CD8-positive, alpha-beta memory T cell (primary cell): ENCODE measurements around the gene RRAS2. TPM values are rescaled to one million over a fixed set of nuclear protein-coding genes. Genes with fewer than 3 reads are reported as not detected.
A peak's percentile ranks its signal among the peaks of the same experiment; 100 is the strongest.

Source experiments
- CTCF ChIA-PET: fragments of 350-600 bp; sonication (Branson Sonifier 250); formaldehyde crosslinking; loops from one replicate; lab custom pipeline; 2021; ENCODE audit warnings: antibody characterized with exemption; lab: Charles Lee
- POLR2A ChIA-PET: fragments of 350-600 bp; sonication (Branson Sonifier 250); formaldehyde crosslinking; loops from one replicate; lab custom pipeline; 2021; ENCODE audit warnings: antibody characterized with exemption; lab: Charles Lee
- DNase-seq, 5 donors: peaks; one replicate each; pipeline versions ENCODE4 v3.0.0 to v3.0.0-alpha.2; 2020 to 2022; ENCODE audit warnings: mixed read lengths in 1 of 5
- H3K27ac ChIP-seq: one replicate; pipeline ENCODE4 v1.7.0; 2013; ENCODE audit warnings: low read depth, mild to moderate bottlenecking, low read length, moderate library complexity
- H3K27me3 ChIP-seq: 2 replicates; pipeline ENCODE4 v1.7.0; 2013; ENCODE audit warnings: low read length, mild to moderate bottlenecking; ENCODE audit not compliant: insufficient read depth, poor library complexity, severe bottlenecking
- H3K36me3 ChIP-seq: 2 replicates; pipeline ENCODE4 v1.7.0; 2013; ENCODE audit warnings: mild to moderate bottlenecking, low read length, moderate library complexity; ENCODE audit not compliant: insufficient read depth
- H3K4me1 ChIP-seq: 2 replicates; pipeline ENCODE4 v1.7.0; 2013; ENCODE audit warnings: mild to moderate bottlenecking, low read length, moderate library complexity; ENCODE audit not compliant: insufficient read depth
- H3K4me3 ChIP-seq: 2 replicates; pipeline ENCODE4 v1.7.0; 2013; ENCODE audit warnings: mild to moderate bottlenecking, low read length
- H3K9me3 ChIP-seq: 2 replicates; pipeline ENCODE4 v1.7.0; 2013; ENCODE audit warnings: mild to moderate bottlenecking, low read length
- H3K27ac Mint-ChIP-seq, 8 donors: one replicate each; pipeline ENCODE4 v1.8.0; 2020 to 2021; ENCODE audit warnings: mixed read lengths in 8 of 8, mild to moderate bottlenecking in 6 of 8, inconsistent platforms in 3 of 8, moderate library complexity in 3 of 8
- H3K27me3 Mint-ChIP-seq, 2 donors: one replicate each; pipeline ENCODE4 v1.8.0; 2020 to 2021; ENCODE audit warnings: mixed read lengths in 2 of 2, mild to moderate bottlenecking in 1 of 2, moderate library complexity in 1 of 2
- H3K36me3 Mint-ChIP-seq, 3 donors: one replicate each; pipeline ENCODE4 v1.8.0; 2020 to 2021; ENCODE audit warnings: mixed read lengths in 3 of 3, inconsistent platforms in 1 of 3, mild to moderate bottlenecking in 1 of 3
- H3K4me1 Mint-ChIP-seq, 3 donors: one replicate each; pipeline ENCODE4 v1.8.0; 2020 to 2021; ENCODE audit warnings: mixed read lengths in 3 of 3, inconsistent platforms in 1 of 3, mild to moderate bottlenecking in 1 of 3
- H3K4me3 Mint-ChIP-seq, 7 donors: one replicate each; pipeline ENCODE4 v1.8.0; 2020 to 2021; ENCODE audit warnings: mixed read lengths in 7 of 7, mild to moderate bottlenecking in 6 of 7, moderate library complexity in 4 of 7, inconsistent platforms in 2 of 7
- H3K9me3 Mint-ChIP-seq, 5 donors: one replicate each; pipeline ENCODE4 v1.8.0; 2020 to 2022; ENCODE audit warnings: mixed read lengths in 5 of 5, mild to moderate bottlenecking in 3 of 5, moderate library complexity in 2 of 5, inconsistent platforms in 1 of 5
- polyA plus RNA-seq: library from polyadenylated mRNA; unstranded; fragments of 300-500 nt; fragmentation: Illumina TruSeq; gene quantifications from one replicate; pipeline ENCODE4 v1.2.3, GENCODE V29; 2021
- total RNA-seq, 2 experiments: library from RNA; stranded (reverse); gene quantifications; one replicate each; pipeline ENCODE4 v1.2.3, GENCODE V29; 2021

Gene RRAS2
- total and polyA plus RNA-seq, 3 experiments from 2014 or later: 52.6 to 72.6 (median 70.1) TPM

GRCh38 chr11:14232652-14233051 is 126.3 kb downstream of the RRAS2 start:
- Mint-ChIP-seq H3K4me1 (peaks cover 4 to 18% (median 6%) of the 10 kb centered on the region in 3 donors), H3K9me3 (no peaks in the 10 kb centered on the region), H3K27me3 (peaks cover 11 to 29% of the 10 kb centered on the region in 2 donors), H3K36me3 (no peaks in the 10 kb centered on the region), H3K4me3 (no peak overlapping the region), H3K27ac (no peak overlapping the region)
- CTCF ChIA-PET: no interaction called here
- H3K36me3 ChIP-seq: no peaks in the 10 kb centered on the region
- DNase-seq: no peak
- POLR2A ChIA-PET: no interaction called here
- H3K27ac ChIP-seq: no peak overlapping the region
- H3K9me3 ChIP-seq: no peaks in the 10 kb centered on the region
- no peak overlapping the region for H3K4me3 ChIP-seq
- no peaks in the 10 kb centered on the region for H3K27me3 ChIP-seq
- H3K4me1 ChIP-seq: no peaks in the 10 kb centered on the region

- Histone ChIP-seq H3K27ac (no peak overlapping the region), H3K9me3 (no peaks in the 10 kb centered on the region), H3K36me3 (no peaks in the 10 kb centered on the region), H3K4me3 (no peak overlapping the region), H3K4me1 (no peaks in the 10 kb centered on the region), H3K27me3 (no peaks in the 10 kb centered on the region)
- Mint-ChIP-seq H3K9me3 (peaks cover 0 to 2% (median 0%) of the 10 kb centered on the region in 5 donors), H3K4me3 (no peak overlapping the region), H3K27ac (no peak overlapping the region), H3K36me3 (no peaks in the 10 kb centered on the region), H3K27me3 (peaks cover 11 to 23% of the 10 kb centered on the region in 2 donors), H3K4me1 (no peaks in the 10 kb centered on the region)
- ChIA-PET CTCF (no interaction called here), POLR2A (no interaction called here)
- DNase-seq: no peak
Observed at GRCh38 chr11:14230407-14230806, 128.6 kb downstream of the RRAS2 start.

GRCh38 chr11:14229472-14229871 is 129.5 kb downstream of the RRAS2 start:
- Histone ChIP-seq H3K4me1 (no peaks in the 10 kb centered on the region), H3K27me3 (no peaks in the 10 kb centered on the region), H3K4me3 (no peak overlapping the region), H3K36me3 (no peaks in the 10 kb centered on the region), H3K27ac (no peak overlapping the region), H3K9me3 (no peaks in the 10 kb centered on the region)
- peak overlapping the region in 1 of 8 donors; percentile 66 for H3K27ac Mint-ChIP-seq
- H3K27me3 Mint-ChIP-seq: peaks cover 11 to 18% of the 10 kb centered on the region in 2 donors
- DNase-seq: no peak
- H3K4me1 Mint-ChIP-seq: peaks cover 0 to 2% (median 0%) of the 10 kb centered on the region in 3 donors
- ChIA-PET POLR2A (no interaction called here), CTCF (no interaction called here)
- H3K4me3 Mint-ChIP-seq: no peak overlapping the region
- no peaks in the 10 kb centered on the region for H3K36me3 Mint-ChIP-seq
- peaks cover 0 to 2% (median 0%) of the 10 kb centered on the region in 5 donors for H3K9me3 Mint-ChIP-seq

- Histone ChIP-seq H3K27ac (no peak overlapping the region), H3K27me3 (no peaks in the 10 kb centered on the region), H3K4me1 (no peaks in the 10 kb centered on the region), H3K9me3 (no peaks in the 10 kb centered on the region), H3K4me3 (no peak overlapping the region), H3K36me3 (no peaks in the 10 kb centered on the region)
- Mint-ChIP-seq H3K4me3 (no peak overlapping the region), H3K36me3 (no peaks in the 10 kb centered on the region), H3K27me3 (peaks cover 11 to 18% of the 10 kb centered on the region in 2 donors), H3K27ac (no peak overlapping the region), H3K4me1 (peaks cover 0 to 10% (median 0%) of the 10 kb centered on the region in 3 donors), H3K9me3 (peaks cover 0 to 2% (median 0%) of the 10 kb centered on the region in 5 donors)
- CTCF ChIA-PET: interaction anchor here (0.9 kb wide), 1 partner anchor 456 kb away, joined by 3 read pairs; no protein-coding TSS in a partner anchor
- POLR2A ChIA-PET: no interaction called here
- no peak for DNase-seq
Observed at GRCh38 chr11:14228356-14228755, 130.6 kb downstream of the RRAS2 start.

Other genes with a start within 250 kb of the RRAS2 start
- 100 to 1,000 TPM; 104 to 111 TPM for gene COPB1, start 140.6 kb upstream of the RRAS2 start, total RNA-seq
- gene COPB1, start 140.6 kb upstream of the RRAS2 start, polyA plus RNA-seq: 76.4 TPM
- 100 to 1,000 TPM; 337 to 344 TPM for gene PSMA1, start 161.2 kb upstream of the RRAS2 start, total RNA-seq
- gene PSMA1, start 161.2 kb upstream of the RRAS2 start, polyA plus RNA-seq: 159 TPM